ENCODE results near the gene ZDHHC4.

ZDHHC4 gene

GRCh38 chr7:6608081-6608480, 30.8 kb downstream of the ZDHHC4 start:
- Histone ChIP-seq H2BK12ac (ENCODE audit: low read length) (no peak overlapping the region), H3K4ac (ENCODE audit: low read length) (no peak overlapping the region), H2AFZ (ENCODE audit: low read length) (no peak overlapping the region), H3K27me3 (ENCODE audit: control insufficient read depth in 3 of 3, insufficient read depth in 3 of 3, low read depth in 1 of 3, low read length in 3 of 3) (no peaks in the 10 kb centered on the region), H3K14ac (ENCODE audit: low read length) (no peak overlapping the region), H3K27ac (replicated peaks; ENCODE audit: low read length) (no peak overlapping the region), H2BK15ac (ENCODE audit: low read length) (no peak overlapping the region), H3K79me1 (ENCODE audit: low read depth, low read length) (no peaks in the 10 kb centered on the region), H3K18ac (ENCODE audit: low read length) (no peak overlapping the region), H2AK5ac (ENCODE audit: low read depth, low read length) (no peak overlapping the region), H2BK5ac (ENCODE audit: low read length) (no peak overlapping the region), H4K8ac (ENCODE audit: low read depth, low read length) (no peak overlapping the region), H3K36me3 (replicated peaks in 1 of 2; ENCODE audit: control insufficient read depth in 2 of 2, insufficient read depth in 2 of 2, low read length in 2 of 2) (peaks cover 9 to 52% of the 10 kb centered on the region in 2 donors), H3K4me2 (ENCODE audit: insufficient read depth, low read length, poor library complexity, severe bottlenecking) (no peak overlapping the region), H2BK120ac (ENCODE audit: low read depth, low read length) (no peak overlapping the region), H3K4me1 (ENCODE audit: control insufficient read depth in 2 of 2, insufficient read depth in 1 of 2, low read depth in 1 of 2, low read length in 2 of 2) (no peaks in the 10 kb centered on the region), H3K4me3 (ENCODE audit: low read length in 2 of 2) (peak overlapping the region in 1 of 2 donors; percentile 62), H3K23ac (ENCODE audit: low read depth, low read length, poor library complexity) (no peak overlapping the region), H3K9me3 (replicated peaks in 1 of 2; ENCODE audit: control insufficient read depth in 2 of 2, insufficient read depth in 1 of 2, low read depth in 1 of 2, low read length in 2 of 2) (no peaks in the 10 kb centered on the region), H3K9ac (ENCODE audit: low read depth, low read length, poor library complexity) (no peak overlapping the region), H4K91ac (ENCODE audit: low read depth, low read length, poor library complexity) (no peak overlapping the region)
- no CpG with 5 or more reads among the region's 27 CpGs for WGBS, 2 donors (ENCODE audit: extremely low coverage in 2 of 2, insufficient read length in 2 of 2, insufficient replicate concordance in 1 of 2)
- DNase-seq (ENCODE audit: low spot score): no peak

GRCh38 chr7:6608794-6609193, 31.5 kb downstream of the ZDHHC4 start:
- WGBS, 2 donors (ENCODE audit: extremely low coverage in 2 of 2, insufficient read length in 2 of 2, insufficient replicate concordance in 1 of 2): no CpG with 5 or more reads among the region's 12 CpGs
- no peaks in the 10 kb centered on the region for H3K27me3 ChIP-seq (ENCODE audit: control insufficient read depth in 3 of 3, insufficient read depth in 3 of 3, low read depth in 1 of 3, low read length in 3 of 3)

GRCh38 chr7:6612819-6613218, 35.6 kb downstream of the ZDHHC4 start:
- Histone ChIP-seq H3K27ac (replicated peaks; ENCODE audit: low read length) (no peak overlapping the region), H3K9me3 (replicated peaks in 1 of 2; ENCODE audit: control insufficient read depth in 2 of 2, insufficient read depth in 1 of 2, low read depth in 1 of 2, low read length in 2 of 2) (no peaks in the 10 kb centered on the region), H3K4me3 (ENCODE audit: low read length in 2 of 2) (peak overlapping the region in 1 of 2 donors; percentile 36), H3K79me1 (ENCODE audit: low read depth, low read length) (peaks cover 8% of the 10 kb centered on the region), H3K23ac (ENCODE audit: low read depth, low read length, poor library complexity) (no peak overlapping the region), H3K4me1 (ENCODE audit: control insufficient read depth in 2 of 2, insufficient read depth in 1 of 2, low read depth in 1 of 2, low read length in 2 of 2) (peaks cover 6 to 8% of the 10 kb centered on the region in 2 donors), H3K27me3 (ENCODE audit: control insufficient read depth in 3 of 3, insufficient read depth in 3 of 3, low read depth in 1 of 3, low read length in 3 of 3) (no peaks in the 10 kb centered on the region), H3K9ac (ENCODE audit: low read depth, low read length, poor library complexity) (no peak overlapping the region), H3K18ac (ENCODE audit: low read length) (peak overlapping the region; percentile 38), H3K36me3 (replicated peaks in 1 of 2; ENCODE audit: control insufficient read depth in 2 of 2, insufficient read depth in 2 of 2, low read length in 2 of 2) (peaks cover 8 to 23% of the 10 kb centered on the region in 2 donors), H4K91ac (ENCODE audit: low read depth, low read length, poor library complexity) (no peak overlapping the region), H2BK5ac (ENCODE audit: low read length) (no peak overlapping the region), H4K8ac (ENCODE audit: low read depth, low read length) (no peak overlapping the region), H2BK12ac (ENCODE audit: low read length) (no peak overlapping the region), H2AK5ac (ENCODE audit: low read depth, low read length) (no peak overlapping the region), H2BK120ac (ENCODE audit: low read depth, low read length) (no peak overlapping the region), H2AFZ (ENCODE audit: low read length) (no peak overlapping the region), H3K4me2 (ENCODE audit: insufficient read depth, low read length, poor library complexity, severe bottlenecking) (no peak overlapping the region), H2BK15ac (ENCODE audit: low read length) (no peak overlapping the region), H3K4ac (ENCODE audit: low read length) (no peak overlapping the region), H3K14ac (ENCODE audit: low read length) (no peak overlapping the region)
- no CpG with 5 or more reads among the region's 7 CpGs for WGBS, 2 donors (ENCODE audit: extremely low coverage in 2 of 2, insufficient read length in 2 of 2, insufficient replicate concordance in 1 of 2)
- no peak for DNase-seq (ENCODE audit: low spot score)

More at GRCh38 chr7:6608794-6609193, 31.5 kb downstream of the ZDHHC4 start:
- Histone ChIP-seq H3K79me1 (ENCODE audit: low read depth, low read length) (no peaks in the 10 kb centered on the region), H4K91ac (ENCODE audit: low read depth, low read length, poor library complexity) (no peak overlapping the region), H3K4ac (ENCODE audit: low read length) (no peak overlapping the region), H3K9ac (ENCODE audit: low read depth, low read length, poor library complexity) (no peak overlapping the region), H2BK5ac (ENCODE audit: low read length) (no peak overlapping the region), H3K4me1 (ENCODE audit: control insufficient read depth in 2 of 2, insufficient read depth in 1 of 2, low read depth in 1 of 2, low read length in 2 of 2) (no peaks in the 10 kb centered on the region), H2BK12ac (ENCODE audit: low read length) (no peak overlapping the region), H3K27ac (replicated peaks; ENCODE audit: low read length) (no peak overlapping the region), H3K23ac (ENCODE audit: low read depth, low read length, poor library complexity) (no peak overlapping the region), H3K14ac (ENCODE audit: low read length) (no peak overlapping the region), H2AK5ac (ENCODE audit: low read depth, low read length) (no peak overlapping the region), H2BK120ac (ENCODE audit: low read depth, low read length) (no peak overlapping the region), H2AFZ (ENCODE audit: low read length) (no peak overlapping the region), H4K8ac (ENCODE audit: low read depth, low read length) (no peak overlapping the region), H3K9me3 (replicated peaks in 1 of 2; ENCODE audit: control insufficient read depth in 2 of 2, insufficient read depth in 1 of 2, low read depth in 1 of 2, low read length in 2 of 2) (no peaks in the 10 kb centered on the region), H3K18ac (ENCODE audit: low read length) (no peak overlapping the region), H3K4me2 (ENCODE audit: insufficient read depth, low read length, poor library complexity, severe bottlenecking) (no peak overlapping the region), H3K36me3 (replicated peaks in 1 of 2; ENCODE audit: control insufficient read depth in 2 of 2, insufficient read depth in 2 of 2, low read length in 2 of 2) (peaks cover 9 to 45% of the 10 kb centered on the region in 2 donors), H2BK15ac (ENCODE audit: low read length) (no peak overlapping the region), H3K4me3 (ENCODE audit: low read length in 2 of 2) (no peak overlapping the region)
- no peak for DNase-seq (ENCODE audit: low spot score)

GRCh38 chr7:6613706-6614105, 36.5 kb downstream of the ZDHHC4 start:
- H3K23ac ChIP-seq (ENCODE audit: low read depth, low read length, poor library complexity): no peak overlapping the region
- no peak overlapping the region for H3K9ac ChIP-seq (ENCODE audit: low read depth, low read length, poor library complexity)
- no peak overlapping the region for H4K8ac ChIP-seq (ENCODE audit: low read depth, low read length)
- H3K18ac ChIP-seq (ENCODE audit: low read length): no peak overlapping the region
- H2BK120ac ChIP-seq (ENCODE audit: low read depth, low read length): no peak overlapping the region
- no peak for DNase-seq (ENCODE audit: low spot score)
- H2BK15ac ChIP-seq (ENCODE audit: low read length): no peak overlapping the region
- no peak overlapping the region for H2BK12ac ChIP-seq (ENCODE audit: low read length)
- H4K91ac ChIP-seq (ENCODE audit: low read depth, low read length, poor library complexity): no peak overlapping the region
- no peak overlapping the region for H2BK5ac ChIP-seq (ENCODE audit: low read length)
- H3K4me1 ChIP-seq (ENCODE audit: control insufficient read depth in 2 of 2, insufficient read depth in 1 of 2, low read depth in 1 of 2, low read length in 2 of 2): peaks cover 6 to 8% of the 10 kb centered on the region in 2 donors
- no peaks in the 10 kb centered on the region for H3K9me3 ChIP-seq (replicated peaks in 1 of 2; ENCODE audit: control insufficient read depth in 2 of 2, insufficient read depth in 1 of 2, low read depth in 1 of 2, low read length in 2 of 2)
- no peaks in the 10 kb centered on the region for H3K27me3 ChIP-seq (ENCODE audit: control insufficient read depth in 3 of 3, insufficient read depth in 3 of 3, low read depth in 1 of 3, low read length in 3 of 3)
- no peak overlapping the region for H3K14ac ChIP-seq (ENCODE audit: low read length)
- no peak overlapping the region for H3K4ac ChIP-seq (ENCODE audit: low read length)
- no peak overlapping the region for H3K27ac ChIP-seq (replicated peaks; ENCODE audit: low read length)
- H2AK5ac ChIP-seq (ENCODE audit: low read depth, low read length): no peak overlapping the region
- no peak overlapping the region for H3K4me2 ChIP-seq (ENCODE audit: insufficient read depth, low read length, poor library complexity, severe bottlenecking)
- no peak overlapping the region for H2AFZ ChIP-seq (ENCODE audit: low read length)
- peak overlapping the region in 1 of 2 donors; percentile 10 for H3K4me3 ChIP-seq (ENCODE audit: low read length in 2 of 2)
- peaks cover 6 to 26% of the 10 kb centered on the region in 2 donors for H3K36me3 ChIP-seq (replicated peaks in 1 of 2; ENCODE audit: control insufficient read depth in 2 of 2, insufficient read depth in 2 of 2, low read length in 2 of 2)
- H3K79me1 ChIP-seq (ENCODE audit: low read depth, low read length): peaks cover 8% of the 10 kb centered on the region
- WGBS, 2 donors (ENCODE audit: extremely low coverage in 2 of 2, insufficient read length in 2 of 2, insufficient replicate concordance in 1 of 2): no CpG with 5 or more reads among the region's 2 CpGs

Data from neuronal stem cell (in vitro differentiated cells).